Caco-2 (cell line): ENCODE measurements around the gene ZCCHC2. TPM values are rescaled to one million over a fixed set of nuclear protein-coding genes. Genes with fewer than 3 reads are reported as not detected.

ENCODE experiments used
- BruUV-seq: library from RNA; stranded (reverse); fragments of 400-500 nt; replicated peaks from 2 replicates; lab custom pipeline; 2021; lab: Mats Ljungman, UMichigan
- CTCF ChIA-PET: fragments of 300-600 bp; sonication (Branson Sonifier 250); formaldehyde crosslinking; loops from one replicate; lab custom pipeline; 2022; ENCODE audit warnings: antibody characterized with exemption; lab: Charles Lee
- POLR2A ChIA-PET: fragments of 300-600 bp; sonication (Branson Sonifier 250); formaldehyde crosslinking; loops from one replicate; lab custom pipeline; 2022; ENCODE audit warnings: antibody characterized with exemption; lab: Charles Lee
- DNase-seq, 2 experiments: peaks; one replicate each; pipeline versions ENCODE4 v3.0.0 to v3.0.0-alpha.2; 2020 to 2022
- H3K27me3 ChIP-seq: replicated peaks from 2 replicates; pipeline ENCODE4 v1.6.0; 2011; ENCODE audit warnings: low read length; ENCODE audit not compliant: control insufficient read depth, insufficient read depth
- H3K36me3 ChIP-seq: 2 replicates; pipeline ENCODE4 v1.5.1; 2011; ENCODE audit warnings: low read length; ENCODE audit not compliant: control insufficient read depth, insufficient read depth
- H3K4me1 ChIP-seq: fragments of 250-450 bp; sonication (Bioruptor Pico); 2 replicates; pipeline ENCODE4 v1.5.1; 2020; ENCODE audit warnings: mild to moderate bottlenecking
- H3K4me3 ChIP-seq: 2 replicates; pipeline ENCODE4 v1.5.1; 2011; ENCODE audit warnings: low read depth, mild to moderate bottlenecking, control low read depth, low read length
- H3K9me3 ChIP-seq: fragments of 250-450 bp; sonication (Bioruptor Pico); 2 replicates; pipeline ENCODE4 v1.5.1; 2020; ENCODE audit warnings: mild to moderate bottlenecking, moderate library complexity
- H3K27ac Mint-ChIP-seq: one replicate; pipeline ENCODE4 v1.8.0; 2022; ENCODE audit warnings: mixed read lengths; ENCODE audit not compliant: unreplicated experiment
- H3K27me3 Mint-ChIP-seq: one replicate; pipeline ENCODE4 v1.8.0; 2022; ENCODE audit warnings: mixed read lengths; ENCODE audit not compliant: insufficient read depth, unreplicated experiment
- H3K36me3 Mint-ChIP-seq: one replicate; pipeline ENCODE4 v1.8.0; 2022; ENCODE audit warnings: mild to moderate bottlenecking, mixed read lengths; ENCODE audit not compliant: insufficient read depth, unreplicated experiment
- H3K4me1 Mint-ChIP-seq: one replicate; pipeline ENCODE4 v1.8.0; 2022; ENCODE audit warnings: low read depth, mixed read lengths; ENCODE audit not compliant: unreplicated experiment
- H3K4me3 Mint-ChIP-seq: one replicate; pipeline ENCODE4 v1.8.0; 2022; ENCODE audit warnings: mild to moderate bottlenecking, moderate library complexity, mixed read lengths; ENCODE audit not compliant: unreplicated experiment
- H3K9me3 Mint-ChIP-seq: one replicate; pipeline ENCODE4 v1.8.0; 2022; ENCODE audit warnings: mixed read lengths; ENCODE audit not compliant: unreplicated experiment
- CTCF ChIP-seq, 2 experiments: fragments of 200-600 bp in 1 of 2; IDR thresholded peaks; 1 replicate in 1 of 2; 2 replicates in 1 of 2; pipeline versions ENCODE4 v1.5.1 to v1.8.0; 2011 to 2022; ENCODE audit warnings: antibody characterized with exemption in 1 of 2, control low read depth in 1 of 2, inconsistent platforms in 1 of 2, low read depth in 1 of 2, low read length in 1 of 2, mild to moderate bottlenecking in 1 of 2, moderate library complexity in 1 of 2; ENCODE audit not compliant: insufficient read depth in 1 of 2, severe bottlenecking in 1 of 2, unreplicated experiment in 1 of 2
- intact Hi-C: fragments of 100-400 bp; cut with micrococcal nuclease; formaldehyde crosslinking; loops from one replicate; pipeline ENCODE4 v1.10.0; 2022; ENCODE audit not compliant: unreplicated experiment
- total RNA-seq: library from RNA; stranded (reverse); gene quantifications from 2 replicates; pipeline ENCODE4 v1.2.3, GENCODE V29; 2022

ZCCHC2 gene
- total RNA-seq, 1 experiment from 2014 or later = 6.9 TPM

GRCh38 chr18:62609764-62610163, 86.9 kb downstream of the ZCCHC2 start:
- intact Hi-C loops = no loop called here
- no peaks in the 10 kb centered on the region for H3K9me3 ChIP-seq
- Mint-ChIP-seq H3K36me3 (no peaks in the 10 kb centered on the region), H3K9me3 (no peaks in the 10 kb centered on the region), H3K27me3 (no peaks in the 10 kb centered on the region), H3K4me1 (no peaks in the 10 kb centered on the region), H3K4me3 (no peak overlapping the region), H3K27ac (no peak overlapping the region)
- no peak for TF ChIP-seq CTCF (IDR thresholded peaks at IDR 0.05; ENCODE audit: insufficient read depth in 1 of 2, low read depth in 1 of 2, low read length in 1 of 2, severe bottlenecking in 1 of 2, unreplicated experiment in 1 of 2)
- no peaks in the 10 kb centered on the region for H3K4me1 ChIP-seq
- no peaks in the 10 kb centered on the region for H3K27me3 ChIP-seq
- H3K36me3 ChIP-seq = no peaks in the 10 kb centered on the region
- no peak overlapping the region for H3K4me3 ChIP-seq
- DNase-seq = no peak
- POLR2A ChIA-PET = no interaction called here
- CTCF ChIA-PET = no interaction called here
- BruUV-seq = no TSS peak

GRCh38 chr18:62610351-62610700, 87.5 kb downstream of the ZCCHC2 start:
- H3K9me3 Mint-ChIP-seq = no peaks in the 10 kb centered on the region
- H3K4me1 ChIP-seq = no peaks in the 10 kb centered on the region
- no peak for TF ChIP-seq CTCF (IDR thresholded peaks at IDR 0.05; ENCODE audit: insufficient read depth in 1 of 2, low read depth in 1 of 2, low read length in 1 of 2, severe bottlenecking in 1 of 2, unreplicated experiment in 1 of 2)
- DNase-seq = no peak
- no TSS peak for BruUV-seq
- no peaks in the 10 kb centered on the region for H3K9me3 ChIP-seq
- H3K27me3 ChIP-seq = no peaks in the 10 kb centered on the region
- H3K4me3 Mint-ChIP-seq = no peak overlapping the region
- H3K4me3 ChIP-seq = no peak overlapping the region
- intact Hi-C loops = no loop called here
- no peaks in the 10 kb centered on the region for H3K36me3 Mint-ChIP-seq
- H3K4me1 Mint-ChIP-seq = no peaks in the 10 kb centered on the region
- H3K27ac Mint-ChIP-seq = no peak overlapping the region
- CTCF ChIA-PET = no interaction called here
- POLR2A ChIA-PET = no interaction called here
- no peaks in the 10 kb centered on the region for H3K36me3 ChIP-seq
- no peaks in the 10 kb centered on the region for H3K27me3 Mint-ChIP-seq

- H3K27me3 Mint-ChIP-seq = no peaks in the 10 kb centered on the region
- no peaks in the 10 kb centered on the region for H3K27me3 ChIP-seq
- ChIA-PET CTCF (no interaction called here), POLR2A (no interaction called here)
- H3K36me3 ChIP-seq = no peaks in the 10 kb centered on the region
- DNase-seq = no peak
- intact Hi-C loops = no loop called here
- H3K4me3 Mint-ChIP-seq = no peak overlapping the region
- no peaks in the 10 kb centered on the region for H3K4me1 Mint-ChIP-seq
- H3K4me1 ChIP-seq = no peaks in the 10 kb centered on the region
- H3K9me3 Mint-ChIP-seq = no peaks in the 10 kb centered on the region
- no peaks in the 10 kb centered on the region for H3K36me3 Mint-ChIP-seq
- no peak overlapping the region for H3K4me3 ChIP-seq
- H3K27ac Mint-ChIP-seq = peak overlapping the region; percentile 23
- H3K9me3 ChIP-seq = no peaks in the 10 kb centered on the region
- TF ChIP-seq CTCF (IDR thresholded peaks at IDR 0.05; ENCODE audit: insufficient read depth in 1 of 2, low read depth in 1 of 2, low read length in 1 of 2, severe bottlenecking in 1 of 2, unreplicated experiment in 1 of 2) = no peak
- BruUV-seq = no TSS peak
These were observed 88.0 kb downstream of the ZCCHC2 start for GRCh38 chr18:62610701-62611411.
